K562 (cell line): ENCODE measurements around the gene SPATA6. TPM values are rescaled to one million over a fixed set of nuclear protein-coding genes. Genes with fewer than 3 reads are reported as not detected.

Source experiments
- ATAC-seq: fragments of 200-7000 bp; cut with Tn5 transposase; 3 replicates; pipeline ENCODE4 v1.9.1; 2020; ENCODE audit warnings: moderate library complexity
- BruUV-seq: library from RNA; stranded (reverse); fragments of 400-500 nt; replicated peaks from 2 replicates; lab custom pipeline; 2021; lab: Mats Ljungman, UMichigan
- CTCF ChIA-PET: fragments of 300-600 bp; formaldehyde crosslinking; extraction: SDS; loops from one replicate; lab custom pipeline; 2021; ENCODE audit warnings: low intra/inter-chr PET ratio; lab: Yijun Ruan, JAX
- POLR2A ChIA-PET: fragments of 300-600, 350-650 bp; sonication (Branson Sonifier 250); formaldehyde crosslinking; extraction: SDS; loops from one replicate; lab custom pipeline; 2021; ENCODE audit warnings: antibody characterized with exemption, inconsistent platforms; lab: Yijun Ruan, JAX
- DNase-seq, 4 experiments: peaks; one replicate each; pipeline versions ENCODE4 v3.0.0 to v3.0.0-alpha.2; 2011 to 2018; ENCODE audit warnings: low spot score in 3 of 4, mixed read lengths in 3 of 4; ENCODE audit errors: extremely low read depth in 1 of 4
- FAIRE-seq: peaks from 2 replicates; lab custom pipeline; 2011; peaks lifted over from hg19 to GRCh38; lab: Jason Lieb, UNC
- H2AFZ ChIP-seq: 2 replicates; pipeline ENCODE4 v1.6.0; 2011; ENCODE audit warnings: low read depth, low read length, control low read depth, inconsistent platforms
- H3K27ac ChIP-seq: fragments of 200-600 bp; 3 replicates; pipeline ENCODE4 v1.8.0; 2011; ENCODE audit warnings: low read depth, mild to moderate bottlenecking, control low read depth, inconsistent platforms, low read length, moderate library complexity, mixed read lengths; ENCODE audit errors: extremely low read depth
- H3K27me3 ChIP-seq, 2 experiments: fragments of 300-600 bp in 1 of 2; 2 replicates in 1 of 2; 3 replicates in 1 of 2; pipeline versions ENCODE4 v1.6.0 to v1.8.0; 2011; ENCODE audit warnings: inconsistent platforms in 2 of 2, low read length in 2 of 2, mild to moderate bottlenecking in 1 of 2, mixed read lengths in 1 of 2, moderate library complexity in 1 of 2; ENCODE audit not compliant: control insufficient read depth in 2 of 2, insufficient read depth in 2 of 2
- H3K36me3 ChIP-seq: fragments of 300-600 bp; 3 replicates; pipeline ENCODE4 v1.8.0; 2011; ENCODE audit warnings: mild to moderate bottlenecking, low read length, inconsistent platforms; ENCODE audit not compliant: control insufficient read depth, insufficient read depth
- H3K4me1 ChIP-seq, 2 experiments: fragments of 200-600 bp in 1 of 2; replicated peaks in 1 of 2; 2 replicates in 1 of 2; 3 replicates in 1 of 2; pipeline versions ENCODE4 v1.5.1 to v1.8.0; 2011; ENCODE audit warnings: inconsistent platforms in 2 of 2, low read length in 2 of 2, mild to moderate bottlenecking in 1 of 2, mixed read lengths in 1 of 2, moderate library complexity in 1 of 2; ENCODE audit not compliant: control insufficient read depth in 2 of 2, insufficient read depth in 2 of 2
- H3K4me2 ChIP-seq: 2 replicates; pipeline ENCODE4 v1.6.1; 2011; ENCODE audit warnings: low read length, control low read depth, inconsistent platforms, mixed read lengths; ENCODE audit not compliant: insufficient read depth
- H3K4me3 ChIP-seq: fragments of 200-600 bp; sonication (generic), shearing (Covaris generic); 2 replicates; pipeline ENCODE4 v1.5.1; 2016; ENCODE audit warnings: control low read depth, inconsistent platforms
- H3K79me2 ChIP-seq: fragments of 200-600 bp; 3 replicates; pipeline ENCODE4 v1.8.0; 2011; ENCODE audit warnings: low read length, inconsistent platforms; ENCODE audit not compliant: control insufficient read depth, insufficient read depth
- H3K9ac ChIP-seq, 2 experiments: 2 replicates each; pipeline versions ENCODE4 v1.6.0 to v1.6.1; 2011; ENCODE audit warnings: low read depth in 2 of 2, low read length in 2 of 2, control low read depth in 1 of 2, inconsistent platforms in 1 of 2, mild to moderate bottlenecking in 1 of 2, mixed read lengths in 1 of 2; ENCODE audit not compliant: insufficient read depth in 1 of 2
- H3K9me1 ChIP-seq: one replicate; pipeline ENCODE4 v1.6.0; 2011; ENCODE audit warnings: inconsistent platforms, mild to moderate bottlenecking, low read length, moderate library complexity; ENCODE audit not compliant: control insufficient read depth, insufficient read depth
- H3K9me3 ChIP-seq: replicated peaks from 2 replicates; pipeline ENCODE4 v1.5.1; 2011; ENCODE audit warnings: low read depth, low read length, inconsistent platforms; ENCODE audit not compliant: control insufficient read depth, insufficient read depth
- H4K20me1 ChIP-seq: replicated peaks from 2 replicates; pipeline ENCODE4 v1.6.1; 2011; ENCODE audit warnings: low read length, inconsistent platforms, mixed read lengths; ENCODE audit not compliant: control insufficient read depth, insufficient read depth
- CTCF ChIP-seq, 3 experiments: IDR thresholded peaks in 2 of 3; conservative IDR thresholded peaks in 1 of 3; 2 replicates each; pipeline ENCODE4 v1.5.1; 2011 to 2012; ENCODE audit warnings: low read length in 3 of 3, mild to moderate bottlenecking in 3 of 3, control low read depth in 2 of 3, improper control_type of control experiment in 1 of 3, inconsistent platforms in 1 of 3, low read depth in 1 of 3, mixed read lengths in 1 of 3, moderate library complexity in 1 of 3; ENCODE audit not compliant: insufficient read depth in 2 of 3
- IRF1 ChIP-seq: sonication (generic); formaldehyde crosslinking; IDR thresholded peaks from 2 replicates; pipeline ENCODE4 v1.8.0; 2022; ENCODE audit warnings: missing genetic modification reagents, mild to moderate bottlenecking, borderline replicate concordance
- JUN ChIP-seq, 2 experiments: sonication (generic) in 1 of 2; formaldehyde crosslinking in 1 of 2; IDR thresholded peaks; 2 replicates each; pipeline versions ENCODE4 v1.6.1 to v1.8.0; 2012 to 2022; ENCODE audit warnings: borderline replicate concordance in 2 of 2, mild to moderate bottlenecking in 2 of 2, improper control_type of control experiment in 1 of 2, low read depth in 1 of 2, low read length in 1 of 2, missing genetic modification reagents in 1 of 2
- NBN ChIP-seq: fragments of 450-650 bp; IDR thresholded peaks from 2 replicates; pipeline ENCODE4 v1.6.1; 2016; ENCODE audit warnings: low read depth, mild to moderate bottlenecking
- NR1H2 ChIP-seq: sonication (generic); formaldehyde crosslinking; IDR thresholded peaks from 2 replicates; pipeline ENCODE4 v1.4.0; 2020; ENCODE audit warnings: mild to moderate bottlenecking, missing genetic modification reagents
- NUFIP1 ChIP-seq: fragments of 450-650 bp; IDR thresholded peaks from 2 replicates; pipeline ENCODE4 v1.6.1; 2018; ENCODE audit not compliant: partially characterized antibody
- SP1 ChIP-seq: sonication (generic); formaldehyde crosslinking; IDR thresholded peaks from 2 replicates; pipeline ENCODE4 v1.8.1; 2022; ENCODE audit warnings: mild to moderate bottlenecking, missing genetic modification reagents
- ZNF121 ChIP-seq: sonication (generic); formaldehyde crosslinking; conservative IDR thresholded peaks from 2 replicates; pipeline ENCODE4 v1.8.0; 2022; ENCODE audit warnings: missing genetic modification reagents
- WGBS: fragments of 100-300 bp; shearing (Covaris generic); methylation state at CpG from one replicate; pipeline ENCODE4 v1.1.6; 2016; ENCODE audit warnings: low coverage, mixed read lengths; ENCODE audit not compliant: insufficient coverage; ENCODE audit errors: missing lambda C conversion rate; 5-methylcytosine and 5-hydroxymethylcytosine counted together
- in situ Hi-C: fragments of 300-500 bp; cut with MboI; formaldehyde crosslinking; loops from 4 replicates; pipeline ENCODE4 v1.15.0; 2018; ENCODE audit warnings: inconsistent platforms, mixed read lengths
- intact Hi-C: fragments of 100-400 bp; cut with micrococcal nuclease; formaldehyde crosslinking; loops from 2 replicates; pipeline ENCODE4 v1.14.2; 2022
- polyA plus RNA-seq, 8 experiments: library from polyadenylated mRNA; depleted of rRNA in 4 of 8; stranded (reverse) in 5 of 8; unstranded in 3 of 8; fragments of >200 nt; fragmentation: Nextera tagmentation in 2 of 8; fragmentation: Illumina TruSeq in 1 of 8; extraction: Ambion mirVana in 2 of 8; extraction: Trizol in 1 of 8; gene quantifications; 2 replicates each; pipeline versions ENCODE4 v1.2.1 to v1.2.3, GENCODE V29; 2011 to 2014; ENCODE audit warnings: inconsistent platforms in 1 of 8, missing spikeins in 1 of 8
- total RNA-seq, 7 experiments: library from RNA; depleted of rRNA in 6 of 7; stranded (reverse); fragments of >200 nt in 6 of 7; fragmentation: Illumina TruSeq in 2 of 7; extraction: Trizol in 2 of 7; gene quantifications; 2 replicates each; pipeline versions ENCODE4 v1.2.1 to v1.2.3, GENCODE V29; 2011 to 2021; ENCODE audit warnings: low replicate concordance in 1 of 7

Gene SPATA6
- total and polyA plus RNA-seq, 9 of the 15 experiments (the other 6 are each of a cell fraction or from before 2014, with no cell fraction given), result 0.01 to 0.91 (median 0.18) TPM

GRCh38 chr1:48495166-48495565 is 23.2 kb upstream of the SPATA6 start:
- Histone ChIP-seq H3K4me1 (no peaks in the 10 kb centered on the region), H3K4me2 (no peak overlapping the region), H3K9me3 (no peaks in the 10 kb centered on the region), H3K27me3 (no peaks in the 10 kb centered on the region), H3K36me3 (no peaks in the 10 kb centered on the region), H3K4me3 (no peak overlapping the region), H3K27ac (no peak overlapping the region), H4K20me1 (no peaks in the 10 kb centered on the region), H3K79me2 (no peaks in the 10 kb centered on the region), H2AFZ (no peak overlapping the region), H3K9me1 (no peaks in the 10 kb centered on the region), H3K9ac (no peak overlapping the region)
- DNase-seq (no peak), FAIRE-seq (no peak), ATAC-seq (no peak)
- POLR2A ChIA-PET, result no interaction called here
- BruUV-seq, result no TSS peak
- in situ Hi-C loops (no loop called here), intact Hi-C loops (loop anchor here (5.0 to 10.0 kb wide), 3 partner anchors 248 to 388 kb away; no protein-coding TSS in a partner anchor)
- CTCF ChIA-PET, result no interaction called here
- no peak for TF ChIP-seq CTCF (IDR thresholded peaks at IDR 0.05 in 2 of 3, conservative IDR thresholded peaks at IDR 0.05 in 1 of 3; ENCODE audit: insufficient read depth in 2 of 3, low read depth in 1 of 3, low read length in 3 of 3)
- TF ChIP-seq SP1 (CRISPR knock-in tag), result no peak
- TF ChIP-seq IRF1, result no peak
- TF ChIP-seq NR1H2 (CRISPR knock-in tag), result no peak
- TF ChIP-seq NUFIP1, result no peak
- no peak for TF ChIP-seq NBN
- no peak for TF ChIP-seq JUN (IDR thresholded peaks at IDR 0.05; ENCODE audit: borderline replicate concordance, low read depth, low read length)
- TF ChIP-seq JUN (CRISPR knock-in tag; IDR thresholded peaks at IDR 0.05; ENCODE audit: borderline replicate concordance), result no peak
- TF ChIP-seq ZNF121 (CRISPR knock-in tag), result no peak
- 0% methylated on average over 1 of the region's 1 CpG for WGBS
